Measurements from ENCODE around the gene GPATCH4.

Gene GPATCH4

DNA sequence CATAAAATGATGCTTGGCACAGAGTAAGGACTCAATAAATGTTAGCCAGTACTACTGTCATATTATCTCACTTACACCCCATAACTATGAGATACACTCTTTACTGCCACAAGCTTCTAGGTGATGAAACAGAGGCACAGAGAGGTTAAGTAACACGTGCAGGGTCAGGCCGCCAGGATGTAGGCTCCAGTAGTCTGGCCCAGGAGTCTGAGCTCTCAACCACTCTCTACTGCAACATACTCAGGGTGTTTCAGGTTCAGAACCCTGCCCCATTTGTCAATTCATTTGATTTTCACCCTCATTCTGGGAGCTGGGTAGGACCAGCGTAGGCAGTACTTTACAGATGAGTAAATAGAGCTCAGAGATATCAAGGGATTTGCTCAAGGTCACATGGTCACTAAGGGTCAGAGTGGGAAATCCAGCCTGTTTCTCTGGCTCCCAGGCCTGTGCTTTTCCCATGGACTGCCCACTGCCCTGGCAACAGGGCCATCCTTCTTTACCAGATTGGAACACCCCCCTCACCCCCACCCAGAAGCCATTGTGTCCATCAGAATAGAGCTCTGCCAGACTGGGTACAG is 50.1 kb downstream of the GPATCH4 start:
- H3K4me3 ChIP-seq (ENCODE audit: low read depth, low read length), result no peak overlapping the region

DNA sequence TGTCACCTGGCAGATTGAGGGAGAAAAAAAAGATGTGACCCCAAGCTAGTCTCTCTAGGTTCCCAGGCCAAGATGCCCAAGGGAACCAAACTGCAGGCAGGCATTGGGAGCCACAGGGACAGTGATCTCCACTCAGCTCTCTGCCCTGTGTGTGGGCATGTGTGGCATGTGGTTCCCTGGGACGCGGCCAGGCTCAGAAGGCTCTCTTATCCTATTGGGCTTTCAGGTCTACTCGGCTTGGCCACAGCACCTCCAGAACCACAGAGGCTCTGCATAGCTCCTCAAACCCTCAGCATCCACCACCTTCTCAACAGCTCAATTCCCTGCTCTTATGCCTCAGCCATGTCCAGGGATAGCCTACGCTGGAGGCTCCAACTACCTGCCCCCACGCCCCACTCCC is 50.9 kb downstream of the GPATCH4 start:
- no peak overlapping the region for H3K4me3 ChIP-seq (ENCODE audit: low read depth, low read length)

DNA sequence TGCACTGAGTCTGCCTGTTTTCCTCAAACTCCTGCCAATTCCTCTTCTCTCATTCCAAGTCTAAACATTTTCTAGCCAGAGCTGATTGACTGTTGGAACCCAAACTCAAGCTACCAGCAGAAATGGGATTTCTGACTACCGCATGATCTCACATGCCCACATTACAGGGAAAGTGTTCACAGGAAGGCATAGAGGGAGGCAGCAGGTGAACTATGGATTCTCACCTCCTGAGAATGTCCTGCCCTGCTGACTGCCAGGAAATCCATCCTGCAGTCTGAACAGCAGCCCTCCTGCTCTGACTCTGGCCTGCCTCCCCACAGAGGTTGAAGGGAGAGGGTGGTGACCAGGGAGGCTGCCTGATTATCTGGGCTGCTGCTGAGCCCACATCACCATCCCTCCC is 51.4 kb downstream of the GPATCH4 start:
- no peak overlapping the region for H3K4me3 ChIP-seq (ENCODE audit: low read depth, low read length)

DNA sequence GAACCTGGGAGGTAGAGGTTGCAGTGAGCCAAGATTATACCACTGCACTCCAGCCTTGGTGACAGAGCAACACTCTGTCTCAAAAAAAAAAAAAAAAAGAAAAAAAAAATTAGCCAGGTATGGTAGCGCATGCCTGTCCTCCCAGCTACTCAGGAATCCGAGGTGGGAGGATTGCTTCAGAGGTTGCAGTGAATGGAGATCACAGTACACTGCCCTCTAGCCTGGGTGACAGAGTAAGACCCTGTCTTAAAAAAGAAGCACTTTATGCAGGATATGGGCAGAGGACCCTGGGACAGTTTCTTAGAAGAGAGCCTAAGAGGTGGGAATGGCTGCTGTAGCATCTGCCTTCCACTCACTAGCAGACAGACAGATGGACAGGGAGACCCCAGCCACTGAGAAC is 51.9 kb downstream of the GPATCH4 start:
- H3K4me3 ChIP-seq (ENCODE audit: low read depth, low read length), result no peak overlapping the region

DNA sequence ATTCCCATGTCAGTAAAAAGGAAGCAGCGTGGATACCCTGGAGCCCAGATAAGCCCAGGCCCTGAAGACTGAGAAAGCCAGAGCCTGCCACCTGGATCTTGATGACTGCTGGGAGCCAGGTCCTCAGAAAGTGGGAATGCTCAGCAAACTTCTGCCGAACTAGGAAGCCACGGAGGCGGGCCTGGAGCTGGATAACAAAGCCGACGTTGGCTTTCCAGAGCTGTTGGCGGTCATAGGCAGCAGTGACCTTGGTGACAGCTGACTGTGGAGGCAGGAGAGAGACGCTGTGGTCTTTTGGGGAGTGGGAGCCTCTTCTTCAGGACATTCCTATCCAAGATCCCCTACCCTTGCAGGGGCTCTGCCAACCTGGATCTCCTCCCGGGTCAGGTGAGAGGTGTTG is 53.3 kb downstream of the GPATCH4 start:
- no peak overlapping the region for H3K4me3 ChIP-seq (ENCODE audit: low read depth, low read length)

DNA sequence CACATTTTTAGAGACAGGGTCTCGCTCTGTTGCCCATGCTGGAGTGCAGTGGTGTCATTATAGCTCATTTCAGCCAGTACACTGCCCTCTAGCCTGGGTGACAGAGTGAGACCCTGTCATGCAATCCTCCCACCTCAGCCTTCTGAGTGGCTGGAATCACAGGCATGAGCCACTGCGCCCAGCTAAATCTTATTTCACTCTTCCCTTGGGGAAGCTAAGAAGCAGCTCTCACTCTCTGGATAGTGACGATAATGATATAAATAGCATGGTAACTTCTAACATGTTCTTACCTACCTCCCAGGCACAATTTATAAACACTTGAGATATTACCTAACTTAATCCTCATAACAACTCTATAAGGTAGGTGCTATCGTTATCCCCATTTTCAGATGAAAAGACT is 53.8 kb downstream of the GPATCH4 start:
- no peak overlapping the region for H3K4me3 ChIP-seq (ENCODE audit: low read depth, low read length)

DNA sequence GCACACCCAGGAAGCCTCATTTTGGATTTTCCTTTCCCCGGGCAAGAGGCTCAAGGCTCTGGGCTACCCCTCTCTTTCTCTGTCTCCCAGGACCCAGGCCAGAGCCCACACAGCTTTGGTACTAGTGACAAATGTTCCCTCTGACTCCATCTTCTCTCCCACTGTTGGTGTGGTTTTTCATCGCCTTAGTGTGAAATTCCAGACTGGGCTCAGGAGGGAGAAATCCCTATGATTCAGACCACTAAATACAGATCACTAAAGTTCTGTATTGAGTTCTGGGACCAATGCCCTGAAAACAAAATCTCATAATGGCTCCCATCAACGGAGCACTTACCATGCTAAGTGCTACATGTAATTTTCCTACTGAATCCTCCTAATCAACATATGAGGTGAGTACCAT is 55.0 kb downstream of the GPATCH4 start:
- no peak overlapping the region for H3K4me3 ChIP-seq (ENCODE audit: low read depth, low read length)

DNA sequence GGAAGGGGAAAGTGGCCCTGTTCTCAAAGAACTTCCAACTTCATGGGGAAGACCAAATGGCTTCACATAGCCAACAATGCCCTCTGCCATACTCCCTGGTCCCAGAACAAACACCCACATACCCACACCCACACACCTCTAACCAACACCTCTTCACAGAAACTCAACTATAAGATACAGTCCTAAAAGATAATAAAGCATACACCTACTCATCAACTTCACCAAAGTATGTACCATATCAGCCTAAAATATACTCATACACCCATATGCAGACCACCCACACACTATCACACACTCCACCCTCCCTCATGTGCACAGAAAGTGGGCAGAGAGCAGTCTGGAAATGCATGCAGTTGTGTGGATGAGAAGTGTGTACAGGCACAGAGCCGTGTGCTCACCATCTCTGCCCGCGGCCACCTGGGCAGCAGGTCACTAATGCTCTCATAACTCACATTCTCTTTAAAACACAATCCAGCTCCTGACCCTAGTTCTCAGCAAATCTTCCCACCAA is 56.6 kb downstream of the GPATCH4 start:
- H3K4me3 ChIP-seq (ENCODE audit: low read depth, low read length), result no peak overlapping the region
